Naive thymus-derived CD4-positive, alpha-beta T cell (primary cell): ENCODE results near the gene ZDHHC19. TPM values are rescaled to one million over a fixed set of nuclear protein-coding genes. Genes with fewer than 3 reads are reported as not detected.
A peak's percentile ranks its signal among the peaks of the same experiment; 100 is the strongest.
"Not testable (repeated sequence)": the region's sequence is repeated elsewhere in the genome, so short reads cannot be mapped to it uniquely, and the experiment has no call there.

ENCODE experiments used
- ATAC-seq: fragments of 150-1000 bp; cut with Tn5 transposase; 2 replicates; pipeline ENCODE4 v1.10.0; 2021; ENCODE audit warnings: mild to moderate bottlenecking, moderate library complexity
- CTCF ChIA-PET: fragments of 350-600 bp; sonication (Branson Sonifier 250); formaldehyde crosslinking; loops from one replicate; lab custom pipeline; 2021; ENCODE audit warnings: antibody characterized with exemption; lab: Charles Lee
- POLR2A ChIA-PET: fragments of 350-600 bp; sonication (Branson Sonifier 250); formaldehyde crosslinking; loops from one replicate; lab custom pipeline; 2021; ENCODE audit warnings: antibody characterized with exemption, inconsistent platforms; lab: Charles Lee
- DNase-seq, 9 donors: peaks; one replicate each; pipeline versions ENCODE4 v3.0.0 to v3.0.0-alpha.2; 2020 to 2022; ENCODE audit warnings: mixed read lengths in 1 of 9
- H3K27ac ChIP-seq: one replicate; pipeline ENCODE4 v1.7.0; 2013; ENCODE audit warnings: mild to moderate bottlenecking, low read depth, low read length, moderate library complexity
- H3K27me3 ChIP-seq, 2 donors: one replicate each; pipeline ENCODE4 v1.7.0; 2013; ENCODE audit warnings: low read length in 2 of 2, mild to moderate bottlenecking in 2 of 2, moderate library complexity in 2 of 2; ENCODE audit not compliant: control insufficient read depth in 2 of 2, insufficient read depth in 2 of 2
- H3K36me3 ChIP-seq, 3 experiments: 1 replicate in 2 of 3; 2 replicates in 1 of 3; pipeline ENCODE4 v1.7.0; 2013; ENCODE audit warnings: low read length in 3 of 3, mild to moderate bottlenecking in 3 of 3, moderate library complexity in 1 of 3; ENCODE audit not compliant: insufficient read depth in 3 of 3, control insufficient read depth in 2 of 3
- H3K4me1 ChIP-seq, 2 donors: one replicate each; pipeline ENCODE4 v1.7.0; 2013; ENCODE audit warnings: low read length in 2 of 2, mild to moderate bottlenecking in 2 of 2, moderate library complexity in 1 of 2; ENCODE audit not compliant: control insufficient read depth in 2 of 2, insufficient read depth in 2 of 2
- H3K4me3 ChIP-seq: 2 replicates; pipeline ENCODE4 v1.7.0; 2013; ENCODE audit warnings: mild to moderate bottlenecking, low read length
- H3K9me3 ChIP-seq, 3 experiments: 1 replicate in 2 of 3; 2 replicates in 1 of 3; pipeline ENCODE4 v1.7.0; 2013; ENCODE audit warnings: low read length in 3 of 3; ENCODE audit not compliant: control insufficient read depth in 2 of 3
- H3K27ac Mint-ChIP-seq, 9 donors: one replicate each; pipeline ENCODE4 v1.8.0; 2020 to 2022; ENCODE audit warnings: mixed read lengths in 9 of 9, mild to moderate bottlenecking in 8 of 9, moderate library complexity in 5 of 9, inconsistent platforms in 2 of 9
- H3K27me3 Mint-ChIP-seq, 5 donors: one replicate each; pipeline ENCODE4 v1.8.0; 2021 to 2022; ENCODE audit warnings: mixed read lengths in 5 of 5, mild to moderate bottlenecking in 1 of 5
- H3K36me3 Mint-ChIP-seq, 5 donors: one replicate each; pipeline ENCODE4 v1.8.0; 2020 to 2022; ENCODE audit warnings: mixed read lengths in 5 of 5, mild to moderate bottlenecking in 3 of 5, inconsistent platforms in 1 of 5
- H3K4me1 Mint-ChIP-seq, 7 donors: one replicate each; pipeline ENCODE4 v1.8.0; 2020 to 2022; ENCODE audit warnings: mixed read lengths in 7 of 7, mild to moderate bottlenecking in 3 of 7, inconsistent platforms in 1 of 7
- H3K4me3 Mint-ChIP-seq, 10 donors: one replicate each; pipeline ENCODE4 v1.8.0; 2020 to 2022; ENCODE audit warnings: mild to moderate bottlenecking in 10 of 10, mixed read lengths in 10 of 10, moderate library complexity in 6 of 10, inconsistent platforms in 2 of 10
- H3K9me3 Mint-ChIP-seq, 11 donors: one replicate each; pipeline ENCODE4 v1.8.0; 2020 to 2022; ENCODE audit warnings: mixed read lengths in 11 of 11, mild to moderate bottlenecking in 4 of 11, inconsistent platforms in 1 of 11, moderate library complexity in 1 of 11
- intact Hi-C, 2 donors: fragments of 100-400 bp; cut with micrococcal nuclease; formaldehyde crosslinking; loops; one replicate each; pipeline ENCODE4 v1.15.1; 2023
- polyA plus RNA-seq, 2 donors: library from polyadenylated mRNA; unstranded; fragments of 300-500 nt; fragmentation: Illumina TruSeq; gene quantifications; one replicate each; pipeline ENCODE4 v1.2.3, GENCODE V29; 2021
- total RNA-seq, 6 experiments: library from RNA in 5 of 6; stranded (reverse) in 5 of 6; gene quantifications; 1 replicate in 5 of 6; 2 replicates in 1 of 6; pipeline ENCODE4 v1.2.3 and lab custom pipeline; 2021 to 2026

The ZDHHC19 gene
- total and polyA plus RNA-seq, 7 experiments from 2014 or later, result 0.58 TPM; not detected in 6

DNA sequence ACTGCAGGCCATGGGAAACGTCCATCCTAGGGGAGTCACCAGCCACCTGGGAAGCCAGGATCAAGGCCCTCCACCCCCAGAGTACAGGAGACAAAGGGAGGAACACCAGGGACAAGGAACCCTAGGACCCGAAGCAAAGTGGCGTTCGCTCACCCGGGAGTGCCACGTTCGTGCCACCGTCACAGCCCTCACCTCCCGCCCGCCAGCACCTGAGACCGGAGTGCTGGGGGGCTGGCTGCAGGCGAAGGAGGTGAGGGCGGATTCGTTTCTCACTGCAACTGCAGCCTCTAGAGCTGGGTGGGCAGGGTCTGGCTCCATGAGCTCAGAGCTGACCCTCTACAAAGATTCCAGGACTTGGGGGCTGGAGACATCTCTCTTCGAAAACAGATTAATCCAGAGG is 26.3 kb downstream of the ZDHHC19 start:
- POLR2A ChIA-PET, result no interaction called here
- Mint-ChIP-seq H3K4me1 (peaks cover 17 to 61% (median 26%) of the 10 kb centered on the region in 7 donors), H3K36me3 (peaks cover 0 to 4% (median 0%) of the 10 kb centered on the region in 5 donors), H3K27me3 (no peaks in the 10 kb centered on the region), H3K27ac (peak overlapping the region in 1 of 9 donors; percentile 33), H3K9me3 (no peaks in the 10 kb centered on the region), H3K4me3 (no peak overlapping the region)
- no peak overlapping the region for H3K4me3 ChIP-seq
- intact Hi-C loops, result no loop called here
- H3K9me3 ChIP-seq, result no peaks in the 10 kb centered on the region
- no peaks in the 10 kb centered on the region for H3K27me3 ChIP-seq
- H3K4me1 ChIP-seq, result peaks cover 16 to 41% of the 10 kb centered on the region in 2 donors
- CTCF ChIA-PET, result interaction anchor here (19.6 kb wide), 1 partner anchor 111 kb away, joined by 209 read pairs; no protein-coding TSS in a partner anchor
- H3K27ac ChIP-seq, result no peak overlapping the region
- H3K36me3 ChIP-seq, result no peaks in the 10 kb centered on the region
- ATAC-seq (no peak), DNase-seq (no peak)

DNA sequence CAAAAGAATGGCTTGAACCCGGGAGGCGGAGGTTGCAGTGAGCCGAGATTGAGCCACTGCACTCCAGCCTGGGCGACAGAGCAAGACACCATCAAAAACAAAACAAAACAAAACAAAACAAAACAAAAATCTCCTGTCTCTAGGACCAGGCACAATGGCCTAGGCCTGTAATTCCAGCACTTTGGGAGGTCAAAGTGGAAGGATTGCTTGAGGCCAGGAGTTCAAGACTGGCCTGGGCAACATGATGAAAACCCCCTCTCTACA is 27.1 kb downstream of the ZDHHC19 start:
- peak overlapping the region in 1 of 9 donors; percentile 93 for H3K27ac Mint-ChIP-seq

DNA sequence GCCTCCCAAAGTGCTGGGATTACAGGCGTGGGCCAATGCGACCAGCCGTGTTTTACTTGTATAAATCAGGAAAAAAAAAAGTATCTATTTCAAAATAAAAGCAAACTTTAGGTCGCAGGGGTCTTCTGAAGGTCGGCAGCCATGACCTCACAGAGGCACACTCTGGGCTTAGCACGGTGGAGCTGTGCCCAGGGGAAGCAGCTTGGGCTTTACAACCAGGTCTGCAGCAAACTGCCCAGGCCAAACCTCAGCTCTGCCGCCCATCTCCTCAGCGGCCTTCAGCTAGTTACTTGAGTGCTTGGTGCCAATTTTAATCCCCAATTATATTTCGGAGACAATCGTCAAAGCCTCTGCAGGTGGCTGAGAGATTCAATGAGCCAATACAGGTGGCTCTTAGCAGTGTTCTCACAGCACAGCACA is 30.1 kb downstream of the ZDHHC19 start:
- Mint-ChIP-seq H3K27ac (peak overlapping the region in 8 of 9 donors; percentile 93 to 99 (median 94)), H3K4me3 (peak overlapping the region in 3 of 10 donors; percentile 14 to 81 (median 69)), H3K4me1 (peaks cover 16 to 62% (median 35%) of the 10 kb centered on the region in 7 donors), H3K27me3 (no peaks in the 10 kb centered on the region), H3K9me3 (no peaks in the 10 kb centered on the region), H3K36me3 (peaks cover 0 to 7% (median 0%) of the 10 kb centered on the region in 5 donors)
- ChIA-PET POLR2A (interaction anchor here (0.5 to 3.5 kb wide), 3 partner anchors 12 to 1114 kb away, joined by 5 to 40 read pairs (median 20); no protein-coding TSS in a partner anchor), CTCF (interaction anchor here (0.6 to 2.6 kb wide), 2 partner anchors 108 to 173 kb away, joined by 3 to 26 read pairs; no protein-coding TSS in a partner anchor)
- no peaks in the 10 kb centered on the region for H3K27me3 ChIP-seq
- peaks cover 29 to 45% of the 10 kb centered on the region in 2 donors for H3K4me1 ChIP-seq
- DNase-seq (no peak), ATAC-seq (no peak)
- intact Hi-C loops, result no loop called here
- H3K36me3 ChIP-seq, result no peaks in the 10 kb centered on the region
- no peak overlapping the region for H3K4me3 ChIP-seq
- H3K27ac ChIP-seq, result peak overlapping the region; percentile 29
- H3K9me3 ChIP-seq, result no peaks in the 10 kb centered on the region

More for the DNA sequence above, 27.1 kb downstream of the ZDHHC19 start:
- H3K36me3 Mint-ChIP-seq, DNase-seq, intact Hi-C loops, H3K36me3 ChIP-seq, ATAC-seq, H3K9me3 Mint-ChIP-seq, H3K27me3 Mint-ChIP-seq, H3K27ac ChIP-seq, H3K9me3 ChIP-seq, H3K4me3 Mint-ChIP-seq, H3K4me3 ChIP-seq, H3K27me3 ChIP-seq, CTCF ChIA-PET: not testable (repeated sequence)
- H3K4me1 Mint-ChIP-seq, result peaks cover 23 to 68% (median 34%) of the 10 kb centered on the region in 7 donors
- POLR2A ChIA-PET, result interaction anchor here (0.9 kb wide), 1 partner anchor 105 kb away, joined by 3 read pairs; no protein-coding TSS in a partner anchor
- peaks cover 22 to 49% of the 10 kb centered on the region in 2 donors for H3K4me1 ChIP-seq

- intact Hi-C loops, result no loop called here
- H3K36me3 Mint-ChIP-seq, result peaks cover 0 to 7% (median 0%) of the 10 kb centered on the region in 5 donors
- ChIA-PET CTCF (interaction anchor here (0.5 to 2.6 kb wide), 5 partner anchors 16 to 172 kb away, joined by 3 to 26 read pairs (median 6); no protein-coding TSS in a partner anchor), POLR2A (interaction anchor here (0.8 to 3.5 kb wide), 13 partner anchors 9 to 561 kb away, joined by 3 to 40 read pairs (median 5); partner anchors contain the start of genes FBXO45, UBXN7 and WDR53)
- peaks cover 16 to 62% (median 35%) of the 10 kb centered on the region in 7 donors for H3K4me1 Mint-ChIP-seq
- H3K4me3 Mint-ChIP-seq, result peak overlapping the region in 9 of 10 donors; percentile 66 to 88 (median 72)
- ATAC-seq (no peak), DNase-seq (no peak)
- no peaks in the 10 kb centered on the region for H3K9me3 ChIP-seq
- no peaks in the 10 kb centered on the region for H3K27me3 Mint-ChIP-seq
- no peaks in the 10 kb centered on the region for H3K9me3 Mint-ChIP-seq
- peaks cover 29 to 44% of the 10 kb centered on the region in 2 donors for H3K4me1 ChIP-seq
- H3K27me3 ChIP-seq, result no peaks in the 10 kb centered on the region
- H3K27ac Mint-ChIP-seq, result peak overlapping the region; percentile 86 to 99 (median 93)
- peak overlapping the region; percentile 79 for H3K27ac ChIP-seq
- H3K4me3 ChIP-seq, result peak overlapping the region; percentile 41
- no peaks in the 10 kb centered on the region for H3K36me3 ChIP-seq
These were observed 30.9 kb downstream of the ZDHHC19 start for GRCh38 chr3:196180346-196180745.

DNA sequence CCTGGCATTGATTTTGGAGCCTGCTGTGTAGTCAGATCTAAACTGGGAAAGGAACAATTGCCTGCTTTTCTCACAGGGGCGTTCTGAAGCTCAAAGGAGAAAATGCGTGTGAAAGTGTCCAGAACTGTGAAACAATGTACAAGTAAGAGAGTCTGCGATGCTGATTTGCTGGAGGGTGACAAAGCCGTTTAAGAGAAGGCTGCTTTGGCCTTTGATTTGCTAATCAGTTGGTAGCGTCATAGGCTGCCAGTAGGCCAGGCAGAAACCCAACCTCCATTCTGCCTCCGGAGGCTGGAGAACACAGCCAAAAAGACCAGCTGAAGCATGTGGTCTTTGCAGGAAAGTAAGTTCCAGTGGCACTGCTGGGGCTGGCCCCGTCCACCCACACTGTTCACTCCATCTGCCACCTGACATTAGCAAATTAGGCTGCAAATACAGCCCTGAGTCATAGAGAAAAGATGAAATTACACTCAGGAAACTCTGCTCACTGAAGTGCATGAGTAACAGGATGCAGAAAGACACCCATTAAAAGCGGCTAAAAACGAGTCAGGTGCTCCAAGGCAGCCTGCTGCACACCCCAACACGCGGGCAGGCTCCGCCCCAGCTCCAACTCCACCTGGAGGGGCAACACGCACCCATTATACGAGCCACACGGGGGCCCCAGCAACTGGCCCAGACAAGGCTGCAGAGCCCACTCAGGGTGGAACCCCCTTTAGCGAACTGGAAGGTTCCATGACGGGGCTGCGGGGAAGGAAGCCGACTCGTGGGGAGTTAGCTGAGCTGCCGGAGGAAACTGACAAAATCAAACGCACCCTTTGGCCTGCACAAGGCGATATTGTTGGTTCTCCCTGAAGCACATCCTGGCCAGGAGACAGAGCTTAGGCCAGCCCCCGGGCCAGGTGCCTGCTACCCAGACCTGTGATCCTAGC is 31.6 kb downstream of the ZDHHC19 start:
- Histone ChIP-seq H3K36me3 (no peaks in the 10 kb centered on the region), H3K4me3 (peak overlapping the region; percentile 41), H3K4me1 (peaks cover 29 to 44% of the 10 kb centered on the region in 2 donors), H3K27me3 (no peaks in the 10 kb centered on the region), H3K9me3 (no peaks in the 10 kb centered on the region), H3K27ac (peak overlapping the region; percentile 79)
- CTCF ChIA-PET, result interaction anchor here (0.5 to 2.6 kb wide), 4 partner anchors 17 to 106 kb away, joined by 3 to 26 read pairs (median 6); no protein-coding TSS in a partner anchor
- peak; percentile 56 to 91 (median 87) for DNase-seq
- Mint-ChIP-seq H3K36me3 (peaks cover 0 to 7% (median 0%) of the 10 kb centered on the region in 5 donors), H3K9me3 (no peaks in the 10 kb centered on the region), H3K27me3 (no peaks in the 10 kb centered on the region), H3K27ac (peak overlapping the region; percentile 86 to 99 (median 93)), H3K4me3 (peak overlapping the region; percentile 66 to 88 (median 72)), H3K4me1 (peaks cover 16 to 62% (median 35%) of the 10 kb centered on the region in 7 donors)
- peak; percentile 93 for ATAC-seq
- POLR2A ChIA-PET, result interaction anchor here (0.6 to 3.5 kb wide), 19 partner anchors 8 to 562 kb away, joined by 3 to 40 read pairs (median 5); partner anchors contain the start of genes DYNLT2B, FBXO45, UBXN7 and WDR53
- intact Hi-C loops, result loop anchor here (1.0 to 2.0 kb wide), 9 partner anchors 13 to 106 kb away; partner anchors contain the start of gene TFRC (in 2 of the 2)

DNA sequence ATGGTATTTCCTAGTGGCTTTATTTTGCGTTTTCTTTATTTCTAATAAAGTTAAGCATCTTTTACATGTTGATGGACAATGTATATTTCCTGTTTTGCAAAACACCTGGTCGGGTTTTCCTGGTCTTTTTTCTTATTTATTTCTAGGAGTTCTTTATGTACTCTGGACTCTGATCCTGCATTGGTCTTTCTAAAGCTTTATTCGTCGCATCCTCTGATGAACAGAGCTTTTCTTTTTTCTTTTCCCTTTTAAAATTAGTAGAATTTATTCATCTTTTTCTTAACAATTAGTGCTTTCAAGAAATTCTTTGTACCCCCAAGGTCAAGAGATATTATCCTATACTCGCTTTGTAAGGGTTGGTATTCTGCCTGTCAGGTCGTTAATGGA is 32.2 kb downstream of the ZDHHC19 start:
- no peak for ATAC-seq
- intact Hi-C loops, result loop anchor here (1.0 to 2.0 kb wide), 9 partner anchors 13 to 106 kb away; partner anchors contain the start of gene TFRC (in 2 of the 2)
- Histone ChIP-seq H3K4me1 (peaks cover 29 to 44% of the 10 kb centered on the region in 2 donors), H3K27ac (peak overlapping the region; percentile 79), H3K9me3 (no peaks in the 10 kb centered on the region), H3K36me3 (no peaks in the 10 kb centered on the region), H3K4me3 (peak overlapping the region; percentile 41), H3K27me3 (no peaks in the 10 kb centered on the region)
- H3K9me3 Mint-ChIP-seq, result no peaks in the 10 kb centered on the region
- POLR2A ChIA-PET, result interaction anchor here (1.1 to 3.5 kb wide), 12 partner anchors 8 to 254 kb away, joined by 3 to 40 read pairs (median 6); partner anchors contain the start of genes DYNLT2B and UBXN7
- peaks cover 0 to 7% (median 0%) of the 10 kb centered on the region in 5 donors for H3K36me3 Mint-ChIP-seq
- H3K27ac Mint-ChIP-seq, result peak overlapping the region; percentile 86 to 99 (median 93)
- no peaks in the 10 kb centered on the region for H3K27me3 Mint-ChIP-seq
- H3K4me1 Mint-ChIP-seq, result peaks cover 16 to 63% (median 35%) of the 10 kb centered on the region in 7 donors
- CTCF ChIA-PET, result interaction anchor here (1.5 to 1.7 kb wide), 2 partner anchors 18 to 102 kb away, joined by 6 read pairs; no protein-coding TSS in a partner anchor
- DNase-seq, result no peak
- H3K4me3 Mint-ChIP-seq, result peak overlapping the region; percentile 66 to 88 (median 72)
